ENCODE results near the gene RHBDL3. TPM values are rescaled to one million over a fixed set of nuclear protein-coding genes. Genes with fewer than 3 reads are reported as not detected.

RHBDL3 gene
- polyA plus RNA-seq, 1 donor (not counting 4 experiments of a cell fraction or from before 2014, with no cell fraction given) = not detected

DNA sequence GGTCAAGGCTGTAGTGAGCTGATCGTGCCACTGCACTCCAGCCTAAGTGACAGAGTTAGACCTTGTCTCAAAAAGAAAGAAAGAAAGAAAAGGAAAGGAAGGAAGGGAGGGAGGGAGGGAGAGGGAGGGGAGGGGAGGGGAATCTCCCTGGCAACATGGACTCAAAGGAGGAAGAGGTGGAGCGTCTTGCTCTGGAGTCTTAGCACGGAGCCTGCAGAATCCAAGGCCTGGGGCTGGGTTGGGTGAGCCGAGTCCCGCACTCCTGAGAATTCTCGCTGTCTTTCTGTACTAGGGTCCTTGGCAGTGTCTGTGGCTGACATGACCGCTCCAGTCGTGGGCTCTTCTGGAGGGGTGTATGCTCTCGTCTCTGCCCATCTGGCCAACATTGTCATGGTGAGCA, 39.4 kb downstream of the RHBDL3 start:
- no peaks in the 10 kb centered on the region for H3K4me1 ChIP-seq (ENCODE audit: control insufficient read depth, extremely low read depth, insufficient read depth, low read length)
- TF ChIP-seq, protein P1, sequence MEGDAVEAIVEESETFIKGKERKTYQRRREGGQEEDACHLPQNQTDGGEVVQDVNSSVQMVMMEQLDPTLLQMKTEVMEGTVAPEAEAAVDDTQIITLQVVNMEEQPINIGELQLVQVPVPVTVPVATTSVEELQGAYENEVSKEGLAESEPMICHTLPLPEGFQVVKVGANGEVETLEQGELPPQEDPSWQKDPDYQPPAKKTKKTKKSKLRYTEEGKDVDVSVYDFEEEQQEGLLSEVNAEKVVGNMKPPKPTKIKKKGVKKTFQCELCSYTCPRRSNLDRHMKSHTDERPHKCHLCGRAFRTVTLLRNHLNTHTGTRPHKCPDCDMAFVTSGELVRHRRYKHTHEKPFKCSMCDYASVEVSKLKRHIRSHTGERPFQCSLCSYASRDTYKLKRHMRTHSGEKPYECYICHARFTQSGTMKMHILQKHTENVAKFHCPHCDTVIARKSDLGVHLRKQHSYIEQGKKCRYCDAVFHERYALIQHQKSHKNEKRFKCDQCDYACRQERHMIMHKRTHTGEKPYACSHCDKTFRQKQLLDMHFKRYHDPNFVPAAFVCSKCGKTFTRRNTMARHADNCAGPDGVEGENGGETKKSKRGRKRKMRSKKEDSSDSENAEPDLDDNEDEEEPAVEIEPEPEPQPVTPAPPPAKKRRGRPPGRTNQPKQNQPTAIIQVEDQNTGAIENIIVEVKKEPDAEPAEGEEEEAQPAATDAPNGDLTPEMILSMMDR (optimal IDR thresholded peaks at IDR 0.05 in 1 of 3, IDR thresholded peaks at IDR 0.05 in 1 of 3, conservative IDR thresholded peaks at IDR 0.05 in 1 of 3; ENCODE audit: extremely low read depth in 1 of 3, insufficient read depth in 2 of 3, low read length in 3 of 3) = no peak
- TF ChIP-seq EZH2 (IDR thresholded peaks at IDR 0.05; ENCODE audit: low read length) = no peak
- dilution Hi-C loops (cut with MboI; ENCODE audit: extremely low pct_ligation_motif_present, low sequenced_read_pairs) = no loop called here
- DNase-seq (ENCODE audit: low read depth, low spot score) = no peak
- H3K79me2 ChIP-seq (ENCODE audit: control insufficient read depth, insufficient read depth, low read length) = no peaks in the 10 kb centered on the region
- no peak overlapping the region for H3K9ac ChIP-seq (ENCODE audit: control insufficient read depth, extremely low read depth, insufficient read depth, low read length)
- H3K27ac ChIP-seq (ENCODE audit: control insufficient read depth, insufficient read depth, low read length) = no peak overlapping the region
- H4K20me1 ChIP-seq (ENCODE audit: control insufficient read depth, extremely low read depth, insufficient read depth, low read length) = no peaks in the 10 kb centered on the region
- no peaks in the 10 kb centered on the region for H3K36me3 ChIP-seq (ENCODE audit: control insufficient read depth in 2 of 2, extremely low read depth in 1 of 2, insufficient read depth in 2 of 2, low read length in 2 of 2)
- no peak for FAIRE-seq
- H3K4me2 ChIP-seq (ENCODE audit: control insufficient read depth, extremely low read depth, insufficient read depth, low read depth, low read length) = no peak overlapping the region
- H3K4me3 ChIP-seq (ENCODE audit: control insufficient read depth in 2 of 3, extremely low read depth in 1 of 3, insufficient read depth in 2 of 3, low read depth in 1 of 3, low read length in 3 of 3) = no peak overlapping the region
- no peaks in the 10 kb centered on the region for H3K9me3 ChIP-seq (ENCODE audit: control insufficient read depth, low read depth, low read length)
- H2AFZ ChIP-seq (ENCODE audit: control insufficient read depth, low read length) = no peak overlapping the region
- H3K27me3 ChIP-seq (ENCODE audit: control insufficient read depth, extremely low read depth, insufficient read depth, low read length) = peaks cover 5% of the 10 kb centered on the region
- no peaks in the 10 kb centered on the region for H3K9me1 ChIP-seq (ENCODE audit: control insufficient read depth, extremely low read depth, insufficient read depth, low read length)

DNA sequence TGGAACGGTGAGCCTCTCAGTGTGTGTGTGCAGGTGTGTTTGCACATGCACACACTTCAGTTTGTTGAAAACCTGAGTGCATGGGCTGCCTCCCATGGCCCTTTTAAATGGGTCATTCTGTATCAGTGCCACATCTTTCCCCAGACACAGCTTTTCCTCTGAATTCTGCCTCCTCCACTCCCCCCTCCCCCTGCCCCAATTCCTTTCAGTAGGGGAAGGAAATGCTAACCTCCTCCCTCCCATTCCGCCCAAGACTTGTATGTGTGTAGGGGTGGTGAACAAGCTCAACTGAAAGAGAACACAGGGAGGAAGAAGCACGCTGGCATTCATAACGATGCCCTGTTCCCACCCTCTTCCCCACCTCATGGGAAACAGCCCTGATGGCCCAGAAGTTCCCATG, 42.0 kb downstream of the RHBDL3 start:
- dilution Hi-C loops (cut with MboI; ENCODE audit: extremely low pct_ligation_motif_present, low sequenced_read_pairs) = no loop called here
- TF ChIP-seq, protein P1 (optimal IDR thresholded peaks at IDR 0.05 in 1 of 3, IDR thresholded peaks at IDR 0.05 in 1 of 3, conservative IDR thresholded peaks at IDR 0.05 in 1 of 3; ENCODE audit: extremely low read depth in 1 of 3, insufficient read depth in 2 of 3, low read length in 3 of 3) = no peak
- no peak for TF ChIP-seq EZH2 (IDR thresholded peaks at IDR 0.05; ENCODE audit: low read length)

More for the DNA sequence above, 42.0 kb downstream of the RHBDL3 start:
- Histone ChIP-seq H2AFZ (ENCODE audit: control insufficient read depth, low read length) (no peak overlapping the region), H3K9ac (ENCODE audit: control insufficient read depth, extremely low read depth, insufficient read depth, low read length) (no peak overlapping the region), H4K20me1 (ENCODE audit: control insufficient read depth, extremely low read depth, insufficient read depth, low read length) (no peaks in the 10 kb centered on the region), H3K4me1 (ENCODE audit: control insufficient read depth, extremely low read depth, insufficient read depth, low read length) (no peaks in the 10 kb centered on the region), H3K27me3 (ENCODE audit: control insufficient read depth, extremely low read depth, insufficient read depth, low read length) (peaks cover 13% of the 10 kb centered on the region), H3K9me1 (ENCODE audit: control insufficient read depth, extremely low read depth, insufficient read depth, low read length) (no peaks in the 10 kb centered on the region), H3K79me2 (ENCODE audit: control insufficient read depth, insufficient read depth, low read length) (no peaks in the 10 kb centered on the region), H3K9me3 (ENCODE audit: control insufficient read depth, low read depth, low read length) (no peaks in the 10 kb centered on the region), H3K36me3 (ENCODE audit: control insufficient read depth in 2 of 2, extremely low read depth in 1 of 2, insufficient read depth in 2 of 2, low read length in 2 of 2) (no peaks in the 10 kb centered on the region), H3K4me2 (ENCODE audit: control insufficient read depth, extremely low read depth, insufficient read depth, low read depth, low read length) (no peak overlapping the region), H3K27ac (ENCODE audit: control insufficient read depth, insufficient read depth, low read length) (no peak overlapping the region), H3K4me3 (ENCODE audit: control insufficient read depth in 2 of 3, extremely low read depth in 1 of 3, insufficient read depth in 2 of 3, low read depth in 1 of 3, low read length in 3 of 3) (no peak overlapping the region)
- FAIRE-seq = no peak
- DNase-seq (ENCODE audit: low read depth, low spot score) = no peak

All from keratinocyte (primary cell).